ENCODE results near the gene ITGA6.

ITGA6 gene

DNA sequence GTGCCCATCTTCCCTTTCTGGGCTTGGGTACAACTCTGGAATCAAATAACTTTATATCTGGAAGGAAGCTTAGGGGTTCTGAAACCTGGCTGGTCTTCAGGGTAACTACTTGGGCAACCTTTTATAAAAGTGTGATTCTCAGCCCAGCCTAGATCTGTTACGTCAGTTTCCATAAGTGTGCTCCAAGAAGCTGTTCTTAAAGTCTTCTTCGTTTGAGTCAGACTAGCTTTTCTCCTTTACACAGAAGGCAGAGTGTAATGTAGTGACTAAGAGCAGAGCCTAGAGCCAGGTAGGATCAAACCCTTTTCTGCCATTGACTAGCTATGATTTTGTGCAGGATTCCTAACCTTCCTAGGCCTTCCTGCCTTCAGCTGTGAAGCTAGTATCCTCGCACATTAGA is 5.8 kb downstream of the ITGA6 start:
- Histone ChIP-seq H3K4me3 (ENCODE audit: low read depth, low read length) (no peak overlapping the region), H3K27ac (no peak overlapping the region), H3K27me3 (replicated peaks) (no peaks in the 10 kb centered on the region), H3K36me3 (replicated peaks) (no peaks in the 10 kb centered on the region)
- no peak for DNase-seq
- TF ChIP-seq, protein P1, sequence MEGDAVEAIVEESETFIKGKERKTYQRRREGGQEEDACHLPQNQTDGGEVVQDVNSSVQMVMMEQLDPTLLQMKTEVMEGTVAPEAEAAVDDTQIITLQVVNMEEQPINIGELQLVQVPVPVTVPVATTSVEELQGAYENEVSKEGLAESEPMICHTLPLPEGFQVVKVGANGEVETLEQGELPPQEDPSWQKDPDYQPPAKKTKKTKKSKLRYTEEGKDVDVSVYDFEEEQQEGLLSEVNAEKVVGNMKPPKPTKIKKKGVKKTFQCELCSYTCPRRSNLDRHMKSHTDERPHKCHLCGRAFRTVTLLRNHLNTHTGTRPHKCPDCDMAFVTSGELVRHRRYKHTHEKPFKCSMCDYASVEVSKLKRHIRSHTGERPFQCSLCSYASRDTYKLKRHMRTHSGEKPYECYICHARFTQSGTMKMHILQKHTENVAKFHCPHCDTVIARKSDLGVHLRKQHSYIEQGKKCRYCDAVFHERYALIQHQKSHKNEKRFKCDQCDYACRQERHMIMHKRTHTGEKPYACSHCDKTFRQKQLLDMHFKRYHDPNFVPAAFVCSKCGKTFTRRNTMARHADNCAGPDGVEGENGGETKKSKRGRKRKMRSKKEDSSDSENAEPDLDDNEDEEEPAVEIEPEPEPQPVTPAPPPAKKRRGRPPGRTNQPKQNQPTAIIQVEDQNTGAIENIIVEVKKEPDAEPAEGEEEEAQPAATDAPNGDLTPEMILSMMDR (IDR thresholded peaks at IDR 0.05; ENCODE audit: low read depth, low read length, missing control alignments), result no peak
- in situ Hi-C loops (cut with HindIII; ENCODE audit: low pct_ligation_motif_present, low sequenced_read_pairs), result loop anchor here (25.0 kb wide), 1 partner anchor 246 kb away; no protein-coding TSS in a partner anchor

DNA sequence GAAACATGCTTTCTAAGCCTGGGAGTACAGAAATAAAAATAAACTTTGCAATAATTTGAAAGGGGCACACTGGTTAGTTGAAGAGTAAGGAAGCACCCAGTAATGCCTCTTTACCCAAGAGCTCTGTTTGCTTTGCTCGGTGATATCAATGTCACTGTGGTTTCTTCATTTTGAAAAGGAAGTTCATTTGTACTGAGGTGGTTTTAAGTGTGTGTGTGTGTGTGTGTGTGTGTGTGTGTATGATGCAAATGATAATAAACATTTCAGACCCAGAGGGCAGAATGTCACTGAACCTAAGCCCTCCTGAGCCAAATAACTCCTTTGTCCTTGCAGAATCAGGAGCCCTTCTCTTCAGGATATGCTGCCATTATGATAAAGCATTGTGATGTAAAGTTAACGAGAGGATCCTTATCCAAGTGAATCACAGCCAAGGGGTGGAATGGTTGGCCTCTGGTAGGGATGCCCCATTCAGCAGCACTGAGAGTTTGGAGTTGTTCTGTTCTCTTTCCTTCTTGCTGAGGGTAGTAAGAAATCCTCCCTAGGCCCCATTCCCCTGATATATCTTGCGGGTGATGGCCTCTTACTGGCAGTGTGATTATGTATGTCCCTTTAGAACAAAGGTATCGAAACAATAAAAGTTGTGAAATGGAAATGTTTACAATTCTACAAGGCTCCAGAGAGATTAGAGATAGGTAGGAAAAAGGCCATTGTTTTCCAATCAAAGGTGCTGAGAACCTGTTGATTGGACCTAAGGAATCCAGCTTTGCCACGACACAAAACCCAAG is 7.6 kb downstream of the ITGA6 start:
- TF ChIP-seq, protein P1 (IDR thresholded peaks at IDR 0.05; ENCODE audit: low read depth, low read length, missing control alignments), result no peak
- Histone ChIP-seq H3K27ac (no peak overlapping the region), H3K4me3 (ENCODE audit: low read depth, low read length) (no peak overlapping the region), H3K36me3 (replicated peaks) (no peaks in the 10 kb centered on the region), H3K27me3 (replicated peaks) (no peaks in the 10 kb centered on the region)
- no peak for DNase-seq
- in situ Hi-C loops (cut with HindIII; ENCODE audit: low pct_ligation_motif_present, low sequenced_read_pairs), result loop anchor here (25.0 kb wide), 1 partner anchor 248 kb away; no protein-coding TSS in a partner anchor

DNA sequence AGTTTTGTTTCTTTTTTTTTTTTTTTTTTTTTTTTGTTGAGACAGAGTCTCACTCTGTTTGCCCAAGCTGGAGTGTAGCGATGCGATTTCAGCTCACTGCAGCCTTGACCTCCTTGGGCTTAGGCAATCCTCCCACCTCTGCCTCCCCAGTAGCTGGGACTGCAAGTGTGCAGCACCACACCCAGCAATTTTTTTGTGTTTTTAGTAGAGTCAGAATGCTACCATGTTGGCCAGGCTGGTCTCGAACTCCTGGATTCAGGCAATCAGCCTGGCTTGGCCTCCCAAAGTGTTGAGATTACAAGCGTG is 8.2 kb downstream of the ITGA6 start:
- Histone ChIP-seq H3K36me3 (replicated peaks) (no peaks in the 10 kb centered on the region), H3K27me3 (replicated peaks) (no peaks in the 10 kb centered on the region), H3K27ac (no peak overlapping the region), H3K4me3 (ENCODE audit: low read depth, low read length) (no peak overlapping the region)
- in situ Hi-C loops (cut with HindIII; ENCODE audit: low pct_ligation_motif_present, low sequenced_read_pairs), result loop anchor here (25.0 kb wide), 1 partner anchor 248 kb away; no protein-coding TSS in a partner anchor
- no peak for DNase-seq
- TF ChIP-seq, protein P1 (IDR thresholded peaks at IDR 0.05; ENCODE audit: low read depth, low read length, missing control alignments), result no peak

DNA sequence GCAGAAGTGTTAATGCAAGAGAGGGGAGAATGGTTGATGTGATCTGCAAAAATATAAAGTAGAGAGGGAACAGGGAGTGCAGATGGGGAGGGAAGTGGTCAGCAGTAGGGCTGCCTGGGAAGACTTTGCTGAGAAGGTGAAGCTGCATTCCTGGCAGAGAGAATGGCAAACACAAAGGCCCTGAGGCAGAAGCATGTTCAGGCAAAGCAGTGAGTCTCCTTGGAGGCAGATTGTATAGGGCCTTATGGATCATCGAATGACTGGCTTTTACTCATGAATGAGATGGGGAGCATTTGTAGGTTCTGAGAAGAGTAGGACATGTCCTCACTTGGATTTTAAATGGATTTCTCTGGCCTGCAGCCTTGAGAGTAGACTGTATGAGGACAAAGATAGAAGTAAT is 9.5 kb downstream of the ITGA6 start:
- in situ Hi-C loops (cut with HindIII; ENCODE audit: low pct_ligation_motif_present, low sequenced_read_pairs), result loop anchor here (25.0 kb wide), 1 partner anchor 250 kb away; no protein-coding TSS in a partner anchor
- no peak overlapping the region for H3K4me3 ChIP-seq (ENCODE audit: low read depth, low read length)
- TF ChIP-seq, protein P1 (IDR thresholded peaks at IDR 0.05; ENCODE audit: low read depth, low read length, missing control alignments), result no peak
- DNase-seq, result no peak
- H3K36me3 ChIP-seq (replicated peaks), result no peaks in the 10 kb centered on the region
- H3K27me3 ChIP-seq (replicated peaks), result no peaks in the 10 kb centered on the region
- H3K27ac ChIP-seq, result no peak overlapping the region

DNA sequence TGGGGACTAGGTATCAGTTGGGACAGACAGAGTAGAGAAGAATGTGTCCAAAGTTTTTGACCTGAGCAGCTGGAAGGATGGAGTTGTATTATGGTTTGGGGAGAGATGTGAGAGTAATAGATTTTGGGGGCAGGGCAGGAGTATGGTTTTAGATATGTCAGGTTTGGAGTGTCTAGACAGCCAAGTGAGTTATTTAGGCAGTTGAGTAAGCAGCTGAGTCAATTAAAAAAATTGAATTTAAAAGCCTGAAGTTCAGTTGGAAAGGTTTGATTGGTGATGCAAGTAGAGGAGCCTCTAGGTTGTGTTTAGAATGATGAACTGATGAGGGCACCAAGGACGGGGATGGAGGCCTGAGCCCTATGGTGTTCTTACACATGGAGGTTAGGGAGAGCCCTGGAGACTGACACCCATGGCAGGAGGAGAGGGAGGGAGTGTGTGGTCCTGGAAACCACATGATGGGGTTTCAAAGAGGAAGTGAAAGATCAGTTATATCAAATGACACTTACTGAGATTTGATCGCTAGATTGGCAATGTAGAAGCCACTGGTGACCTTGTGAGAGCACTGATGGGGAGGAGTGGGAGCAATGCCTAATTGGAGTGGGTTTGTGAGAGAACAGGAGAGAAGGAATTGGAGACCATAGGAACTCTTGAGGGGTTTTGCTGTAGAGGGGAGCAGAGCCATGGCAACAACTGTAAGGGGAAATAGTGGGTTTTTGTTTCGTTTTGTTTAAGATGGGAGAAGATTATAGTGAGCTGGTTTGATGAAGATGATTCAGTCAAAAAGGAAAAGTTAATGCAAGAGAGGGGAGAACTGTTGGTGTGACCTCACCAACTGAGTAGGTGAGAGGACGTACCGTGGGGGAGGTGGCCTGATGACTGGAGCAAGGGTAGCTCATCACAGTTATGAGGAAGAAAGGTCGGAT is 10.3 kb downstream of the ITGA6 start:
- H3K4me3 ChIP-seq (ENCODE audit: low read depth, low read length), result no peak overlapping the region
- no peaks in the 10 kb centered on the region for H3K27me3 ChIP-seq (replicated peaks)
- no peak for DNase-seq
- H3K27ac ChIP-seq, result no peak overlapping the region
- no peaks in the 10 kb centered on the region for H3K36me3 ChIP-seq (replicated peaks)
- in situ Hi-C loops (cut with HindIII; ENCODE audit: low pct_ligation_motif_present, low sequenced_read_pairs), result loop anchor here (25.0 kb wide), 1 partner anchor 250 kb away; no protein-coding TSS in a partner anchor
- TF ChIP-seq, protein P1 (IDR thresholded peaks at IDR 0.05; ENCODE audit: low read depth, low read length, missing control alignments), result no peak

All from brain microvascular endothelial cell (primary cell).